HepG2 (cell line): ENCODE results near the gene TP73. TPM values are rescaled to one million over a fixed set of nuclear protein-coding genes. Genes with fewer than 3 reads are reported as not detected.
A peak's percentile ranks its signal among the peaks of the same experiment; 100 is the strongest.

Experiments used
- NR2F6 ChIP-seq, 2 experiments: IDR thresholded peaks; 2 replicates each; pipeline ENCODE4 v1.6.1; 2016; ENCODE audit warnings: antibody characterized with exemption in 1 of 2, mild to moderate bottlenecking in 1 of 2
- RELA ChIP-seq: sonication (generic); formaldehyde crosslinking; IDR thresholded peaks from 2 replicates; pipeline ENCODE4 v1.4.0; 2020; ENCODE audit warnings: missing genetic modification reagents
- TCF7 ChIP-seq: sonication (generic); IDR thresholded peaks from 2 replicates; pipeline ENCODE4 v1.6.1; 2016; ENCODE audit warnings: antibody characterized with exemption, low read depth
- WIZ ChIP-seq: sonication (generic); formaldehyde crosslinking; IDR thresholded peaks from 2 replicates; pipeline ENCODE4 v1.5.1; 2020; ENCODE audit warnings: mild to moderate bottlenecking, missing genetic modification reagents
- ZIK1 ChIP-seq: sonication (generic); formaldehyde crosslinking; IDR thresholded peaks from 2 replicates; pipeline ENCODE4 v1.5.0; 2020; ENCODE audit warnings: mild to moderate bottlenecking, low read depth, missing genetic modification reagents, borderline replicate concordance
- ZNF446 ChIP-seq: sonication (generic); formaldehyde crosslinking; IDR thresholded peaks from 2 replicates; pipeline ENCODE4 v1.5.0; 2020; ENCODE audit warnings: mild to moderate bottlenecking, missing genetic modification reagents
- ZNF530 ChIP-seq: sonication (generic); formaldehyde crosslinking; IDR thresholded peaks from 2 replicates; pipeline ENCODE4 v1.5.0; 2020; ENCODE audit warnings: low read depth, mild to moderate bottlenecking, missing genetic modification reagents
- polyA plus RNA-seq, 8 experiments: library from polyadenylated mRNA; depleted of rRNA in 3 of 8; stranded (reverse) in 7 of 8; unstranded in 1 of 8; fragments of >200 nt; fragmentation: Illumina TruSeq in 4 of 8; extraction: Trizol in 4 of 8; gene quantifications; 2 replicates each; pipeline versions ENCODE4 v1.2.1 to v1.2.3, GENCODE V29; 2011 to 2016; ENCODE audit warnings: low read depth in 4 of 8, missing spikeins in 1 of 8, mixed read lengths in 1 of 8; ENCODE audit not compliant: insufficient read depth in 1 of 8
- total RNA-seq, 5 experiments: library from RNA; depleted of rRNA; stranded (reverse); fragments of >200 nt; fragmentation: Illumina TruSeq; extraction: Trizol; gene quantifications; 2 replicates each; pipeline ENCODE4 v1.2.3, GENCODE V29; 2016; ENCODE audit warnings: low read depth in 1 of 5
- TF ChIP-seq, protein P1 (sequence below): sonication (generic); formaldehyde crosslinking; IDR thresholded peaks from 2 replicates; pipeline ENCODE4 v1.4.0; 2020; ENCODE audit warnings: missing genetic modification reagents
- TF ChIP-seq, protein P2 (sequence below): sonication (generic); formaldehyde crosslinking; IDR thresholded peaks from 2 replicates; pipeline ENCODE4 v1.8.1; 2023; ENCODE audit warnings: mild to moderate bottlenecking, missing genetic modification reagents
- TF ChIP-seq, protein P3 (sequence below): IDR thresholded peaks from 2 replicates; pipeline ENCODE4 v1.6.1; 2016
- TF ChIP-seq, protein P4 (sequence below): sonication (generic); formaldehyde crosslinking; IDR thresholded peaks from 2 replicates; pipeline ENCODE4 v1.5.1; 2020; ENCODE audit warnings: missing genetic modification reagents, mild to moderate bottlenecking, borderline replicate concordance
- TF ChIP-seq, protein P5 (sequence below): sonication (generic); formaldehyde crosslinking; IDR thresholded peaks from 2 replicates; pipeline ENCODE4 v1.4.0; 2020; ENCODE audit warnings: mild to moderate bottlenecking, missing genetic modification reagents, borderline replicate concordance
- TF ChIP-seq, protein P6 (sequence below): sonication (generic); formaldehyde crosslinking; IDR thresholded peaks from 2 replicates; pipeline ENCODE4 v1.4.0; 2020; ENCODE audit warnings: missing genetic modification reagents

The TP73 gene
- total and polyA plus RNA-seq, 2 of the 13 experiments (the other 11 are each of a cell fraction or from before 2014, with no cell fraction given), result 0.49 to 1.1 TPM

DNA sequence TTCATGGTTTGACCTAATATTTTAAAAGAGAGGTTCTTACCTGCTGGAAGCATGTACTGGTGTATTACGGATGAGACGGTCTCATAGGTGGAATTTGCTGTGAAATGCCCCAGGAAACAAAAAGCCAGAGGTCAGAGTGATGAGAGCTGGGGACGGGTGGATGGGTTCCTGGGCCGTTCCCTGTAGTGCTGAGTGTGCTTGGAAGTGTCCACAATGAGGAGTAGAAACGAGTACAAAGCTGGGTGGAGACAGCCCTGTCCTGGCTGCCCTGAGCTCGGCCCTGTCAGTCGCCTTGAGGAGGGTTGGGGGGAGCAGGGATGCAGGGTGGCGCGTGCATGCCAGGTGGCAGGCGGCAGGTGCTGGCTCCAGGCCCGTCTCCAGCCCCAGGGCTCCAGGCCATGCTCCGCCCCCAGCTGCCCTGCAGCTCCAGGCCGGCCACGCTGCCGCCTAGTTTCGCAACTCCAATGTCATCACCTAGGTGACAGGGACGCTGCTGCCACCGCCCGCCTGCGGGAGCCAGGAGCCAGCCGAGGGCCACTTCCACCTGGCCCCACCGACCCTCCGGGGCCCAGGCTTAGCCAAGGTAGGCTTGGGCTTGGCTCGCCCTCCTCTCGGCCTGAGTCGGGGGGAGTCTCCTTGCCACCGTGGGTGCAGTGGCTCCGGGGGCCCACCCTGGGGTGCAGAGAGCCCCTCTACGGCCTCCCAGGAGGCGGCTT is 16.4 kb downstream of the TP73 start (continued):
- TF ChIP-seq, protein P1, sequence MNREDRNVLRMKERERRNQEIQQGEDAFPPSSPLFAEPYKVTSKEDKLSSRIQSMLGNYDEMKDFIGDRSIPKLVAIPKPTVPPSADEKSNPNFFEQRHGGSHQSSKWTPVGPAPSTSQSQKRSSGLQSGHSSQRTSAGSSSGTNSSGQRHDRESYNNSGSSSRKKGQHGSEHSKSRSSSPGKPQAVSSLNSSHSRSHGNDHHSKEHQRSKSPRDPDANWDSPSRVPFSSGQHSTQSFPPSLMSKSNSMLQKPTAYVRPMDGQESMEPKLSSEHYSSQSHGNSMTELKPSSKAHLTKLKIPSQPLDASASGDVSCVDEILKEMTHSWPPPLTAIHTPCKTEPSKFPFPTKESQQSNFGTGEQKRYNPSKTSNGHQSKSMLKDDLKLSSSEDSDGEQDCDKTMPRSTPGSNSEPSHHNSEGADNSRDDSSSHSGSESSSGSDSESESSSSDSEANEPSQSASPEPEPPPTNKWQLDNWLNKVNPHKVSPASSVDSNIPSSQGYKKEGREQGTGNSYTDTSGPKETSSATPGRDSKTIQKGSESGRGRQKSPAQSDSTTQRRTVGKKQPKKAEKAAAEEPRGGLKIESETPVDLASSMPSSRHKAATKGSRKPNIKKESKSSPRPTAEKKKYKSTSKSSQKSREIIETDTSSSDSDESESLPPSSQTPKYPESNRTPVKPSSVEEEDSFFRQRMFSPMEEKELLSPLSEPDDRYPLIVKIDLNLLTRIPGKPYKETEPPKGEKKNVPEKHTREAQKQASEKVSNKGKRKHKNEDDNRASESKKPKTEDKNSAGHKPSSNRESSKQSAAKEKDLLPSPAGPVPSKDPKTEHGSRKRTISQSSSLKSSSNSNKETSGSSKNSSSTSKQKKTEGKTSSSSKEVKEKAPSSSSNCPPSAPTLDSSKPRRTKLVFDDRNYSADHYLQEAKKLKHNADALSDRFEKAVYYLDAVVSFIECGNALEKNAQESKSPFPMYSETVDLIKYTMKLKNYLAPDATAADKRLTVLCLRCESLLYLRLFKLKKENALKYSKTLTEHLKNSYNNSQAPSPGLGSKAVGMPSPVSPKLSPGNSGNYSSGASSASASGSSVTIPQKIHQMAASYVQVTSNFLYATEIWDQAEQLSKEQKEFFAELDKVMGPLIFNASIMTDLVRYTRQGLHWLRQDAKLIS, result no peak
- TF ChIP-seq, protein P2, sequence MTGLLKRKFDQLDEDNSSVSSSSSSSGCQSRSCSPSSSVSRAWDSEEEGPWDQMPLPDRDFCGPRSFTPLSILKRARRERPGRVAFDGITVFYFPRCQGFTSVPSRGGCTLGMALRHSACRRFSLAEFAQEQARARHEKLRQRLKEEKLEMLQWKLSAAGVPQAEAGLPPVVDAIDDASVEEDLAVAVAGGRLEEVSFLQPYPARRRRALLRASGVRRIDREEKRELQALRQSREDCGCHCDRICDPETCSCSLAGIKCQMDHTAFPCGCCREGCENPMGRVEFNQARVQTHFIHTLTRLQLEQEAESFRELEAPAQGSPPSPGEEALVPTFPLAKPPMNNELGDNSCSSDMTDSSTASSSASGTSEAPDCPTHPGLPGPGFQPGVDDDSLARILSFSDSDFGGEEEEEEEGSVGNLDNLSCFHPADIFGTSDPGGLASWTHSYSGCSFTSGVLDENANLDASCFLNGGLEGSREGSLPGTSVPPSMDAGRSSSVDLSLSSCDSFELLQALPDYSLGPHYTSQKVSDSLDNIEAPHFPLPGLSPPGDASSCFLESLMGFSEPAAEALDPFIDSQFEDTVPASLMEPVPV (CRISPR knock-in tag), result peak; percentile 48; the same call in 1 of the 2 replicates
- TF ChIP-seq WIZ (CRISPR knock-in tag) (no peak), RELA (0 out of 2 replicates have a peak, but pooled peaks have one; percentile 78), NR2F6 (IDR thresholded peaks at IDR 0.05) (peak; percentile 36; the same call in 1 of the 2 replicates), NR2F6 (CRISPR knock-in tag; IDR thresholded peaks at IDR 0.05) (peak; percentile 90), TCF7 (no peak), ZNF530 (CRISPR knock-in tag) (no peak), ZNF446 (no peak), ZIK1 (CRISPR knock-in tag) (peak; percentile 45; the same call in 1 of the 2 replicates)
- TF ChIP-seq, protein P3, sequence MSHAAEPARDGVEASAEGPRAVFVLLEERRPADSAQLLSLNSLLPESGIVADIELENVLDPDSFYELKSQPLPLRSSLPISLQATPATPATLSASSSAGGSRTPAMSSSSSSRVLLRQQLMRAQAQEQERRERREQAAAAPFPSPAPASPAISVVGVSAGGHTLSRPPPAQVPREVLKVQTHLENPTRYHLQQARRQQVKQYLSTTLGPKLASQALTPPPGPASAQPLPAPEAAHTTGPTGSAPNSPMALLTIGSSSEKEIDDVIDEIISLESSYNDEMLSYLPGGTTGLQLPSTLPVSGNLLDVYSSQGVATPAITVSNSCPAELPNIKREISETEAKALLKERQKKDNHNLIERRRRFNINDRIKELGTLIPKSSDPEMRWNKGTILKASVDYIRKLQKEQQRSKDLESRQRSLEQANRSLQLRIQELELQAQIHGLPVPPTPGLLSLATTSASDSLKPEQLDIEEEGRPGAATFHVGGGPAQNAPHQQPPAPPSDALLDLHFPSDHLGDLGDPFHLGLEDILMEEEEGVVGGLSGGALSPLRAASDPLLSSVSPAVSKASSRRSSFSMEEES (CRISPR knock-in tag), result peak; percentile 45; the same call in 1 of the 2 replicates
- TF ChIP-seq, protein P4, sequence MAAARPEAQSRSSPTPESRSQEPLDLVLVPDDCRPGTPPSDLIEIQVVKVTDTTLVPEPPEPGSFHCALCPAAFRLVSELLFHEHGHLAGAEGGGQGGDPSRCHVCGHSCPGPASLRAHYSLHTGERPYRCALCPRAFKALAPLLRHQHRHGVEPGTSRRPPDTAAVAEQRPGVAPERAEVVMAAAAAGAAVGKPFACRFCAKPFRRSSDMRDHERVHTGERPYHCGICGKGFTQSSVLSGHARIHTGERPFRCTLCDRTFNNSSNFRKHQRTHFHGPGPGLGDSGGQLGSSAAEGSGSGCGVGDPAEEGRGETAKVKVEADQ (CRISPR knock-in tag), result 0 out of 2 replicates have a peak, but pooled peaks have one; percentile 32
- TF ChIP-seq, protein P5, sequence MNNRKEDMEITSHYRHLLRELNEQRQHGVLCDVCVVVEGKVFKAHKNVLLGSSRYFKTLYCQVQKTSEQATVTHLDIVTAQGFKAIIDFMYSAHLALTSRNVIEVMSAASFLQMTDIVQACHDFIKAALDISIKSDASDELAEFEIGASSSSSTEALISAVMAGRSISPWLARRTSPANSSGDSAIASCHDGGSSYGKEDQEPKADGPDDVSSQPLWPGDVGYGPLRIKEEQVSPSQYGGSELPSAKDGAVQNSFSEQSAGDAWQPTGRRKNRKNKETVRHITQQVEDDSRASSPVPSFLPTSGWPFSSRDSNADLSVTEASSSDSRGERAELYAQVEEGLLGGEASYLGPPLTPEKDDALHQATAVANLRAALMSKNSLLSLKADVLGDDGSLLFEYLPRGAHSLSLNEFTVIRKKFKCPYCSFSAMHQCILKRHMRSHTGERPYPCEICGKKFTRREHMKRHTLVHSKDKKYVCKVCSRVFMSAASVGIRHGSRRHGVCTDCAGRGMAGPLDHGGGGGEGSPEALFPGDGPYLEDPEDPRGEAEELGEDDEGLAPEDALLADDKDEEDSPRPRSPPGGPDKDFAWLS (CRISPR knock-in tag), result no peak
- TF ChIP-seq, protein P6, sequence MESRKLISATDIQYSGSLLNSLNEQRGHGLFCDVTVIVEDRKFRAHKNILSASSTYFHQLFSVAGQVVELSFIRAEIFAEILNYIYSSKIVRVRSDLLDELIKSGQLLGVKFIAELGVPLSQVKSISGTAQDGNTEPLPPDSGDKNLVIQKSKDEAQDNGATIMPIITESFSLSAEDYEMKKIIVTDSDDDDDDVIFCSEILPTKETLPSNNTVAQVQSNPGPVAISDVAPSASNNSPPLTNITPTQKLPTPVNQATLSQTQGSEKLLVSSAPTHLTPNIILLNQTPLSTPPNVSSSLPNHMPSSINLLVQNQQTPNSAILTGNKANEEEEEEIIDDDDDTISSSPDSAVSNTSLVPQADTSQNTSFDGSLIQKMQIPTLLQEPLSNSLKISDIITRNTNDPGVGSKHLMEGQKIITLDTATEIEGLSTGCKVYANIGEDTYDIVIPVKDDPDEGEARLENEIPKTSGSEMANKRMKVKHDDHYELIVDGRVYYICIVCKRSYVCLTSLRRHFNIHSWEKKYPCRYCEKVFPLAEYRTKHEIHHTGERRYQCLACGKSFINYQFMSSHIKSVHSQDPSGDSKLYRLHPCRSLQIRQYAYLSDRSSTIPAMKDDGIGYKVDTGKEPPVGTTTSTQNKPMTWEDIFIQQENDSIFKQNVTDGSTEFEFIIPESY (CRISPR knock-in tag), result peak; percentile 28; the same call in 1 of the 2 replicates
